CD4-positive, alpha-beta T cell treated with Interleukin-6 at 100 ng/mL for 8 hours (primary cell): ENCODE measurements around the gene SGTA.
"Not testable (repeated sequence)": the region's sequence is repeated elsewhere in the genome, so short reads cannot be mapped to it uniquely, and the experiment has no call there.

ENCODE experiments used
- DNase-seq: peaks from one replicate; pipeline ENCODE4 v3.0.0-alpha.2; 2020; ENCODE audit warnings: mixed read lengths, low spot score

Gene SGTA

DNA sequence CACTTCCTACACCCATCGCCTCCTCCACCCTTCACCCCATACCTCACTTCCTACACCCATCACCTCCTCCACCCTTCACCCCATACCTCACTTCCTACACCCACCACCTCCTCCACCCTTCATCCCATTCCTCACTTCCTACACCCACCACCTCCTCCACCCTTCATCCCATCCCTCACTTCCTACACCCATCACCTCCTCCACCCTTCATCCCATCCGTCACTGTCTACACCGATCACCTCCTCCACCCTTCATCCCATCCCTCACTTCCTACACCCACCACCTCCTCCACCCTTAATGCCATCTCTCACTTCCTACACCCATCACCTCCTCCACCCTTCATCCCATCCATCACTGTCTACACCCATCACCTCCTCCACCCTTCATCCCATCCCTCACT, 69.9 kb downstream of the SGTA start:
- not testable (repeated sequence) for DNase-seq

DNA sequence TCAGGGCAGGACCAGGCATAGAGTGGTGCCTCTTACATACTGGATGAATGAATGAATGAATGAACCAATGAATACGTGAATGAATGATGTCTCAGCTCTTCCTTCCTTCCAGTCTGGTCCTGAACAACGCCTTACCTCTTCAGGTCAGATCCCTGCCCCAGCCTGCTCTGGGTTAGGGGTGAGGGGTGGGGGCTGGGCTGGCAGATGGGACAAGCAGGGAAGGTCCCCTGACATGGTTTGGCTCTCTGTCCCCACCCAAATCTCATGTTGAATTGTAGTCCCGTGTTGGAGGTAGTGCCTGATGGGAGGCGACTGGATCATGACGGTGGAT, 71.2 kb downstream of the SGTA start:
- DNase-seq = no peak

DNA sequence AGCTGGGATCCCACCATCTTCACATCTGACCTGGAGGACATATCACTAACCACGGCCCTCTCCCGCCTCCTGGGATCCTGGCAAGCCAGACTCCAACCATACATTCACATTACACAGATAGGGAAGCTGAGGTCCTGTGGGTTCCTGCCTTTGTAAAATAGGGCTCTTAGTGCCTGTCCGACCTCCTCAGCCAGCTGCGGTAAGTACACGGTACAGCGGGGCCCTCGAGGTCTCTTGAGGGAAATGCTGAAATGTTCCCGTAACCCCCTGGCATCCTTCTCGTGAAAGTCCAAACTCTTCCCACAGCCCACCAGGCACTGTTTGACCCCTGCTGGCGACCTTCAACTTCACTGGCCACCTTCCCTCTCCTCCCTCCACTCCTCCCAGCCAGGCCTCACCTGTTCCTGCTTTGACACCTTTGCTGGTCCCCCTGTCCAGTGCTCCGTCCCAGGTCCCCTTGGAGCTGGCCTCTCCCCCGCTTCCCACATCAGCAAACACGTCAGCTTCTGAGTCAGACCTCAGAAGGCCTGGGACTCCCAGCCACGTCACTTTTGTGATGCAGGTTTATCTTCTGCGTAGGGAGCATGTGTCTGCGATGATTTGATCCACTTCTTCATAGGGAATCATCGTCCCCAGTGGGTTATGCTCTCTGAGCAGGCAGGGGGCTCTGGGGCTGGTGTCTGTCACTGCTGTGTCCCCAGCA, 71.8 kb downstream of the SGTA start:
- no peak for DNase-seq

DNA sequence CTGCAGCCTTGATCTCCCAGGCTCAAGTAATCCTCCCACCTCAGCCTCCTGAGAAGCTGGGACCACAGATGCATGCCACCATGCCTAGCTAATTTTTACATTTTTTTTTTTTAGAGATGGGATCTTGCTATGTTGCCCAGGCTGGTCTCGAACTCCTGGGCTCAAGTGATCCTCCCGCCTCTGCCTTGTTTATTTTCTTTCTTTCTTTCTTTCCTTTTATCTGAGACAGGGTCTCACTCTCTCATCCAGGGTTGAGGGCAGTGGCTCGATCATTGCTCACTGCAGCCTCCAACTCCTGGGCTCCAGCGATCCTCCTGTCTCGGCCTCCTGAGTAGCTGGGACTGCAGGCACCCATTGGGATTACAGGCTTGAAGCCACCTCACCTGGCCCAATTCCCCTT, 76.8 kb downstream of the SGTA start:
- no peak for DNase-seq
